Upper lobe of left lung (tissue), 4 donors: ENCODE data around the gene SDS.

ENCODE experiments used
- CTCF ChIP-seq, 6 experiments: fragments of 450-650 bp in 4 of 6; fragments of 200-600 bp in 2 of 6; sonication (generic) in 2 of 6; IDR thresholded peaks; one replicate each; pipeline ENCODE4 v1.5.1; 2016 to 2019; ENCODE audit warnings: antibody characterized with exemption in 6 of 6
- EP300 ChIP-seq, 4 donors: sonication (generic); formaldehyde crosslinking; IDR thresholded peaks; one replicate each; pipeline ENCODE4 v1.5.1; 2017; ENCODE audit warnings: antibody characterized with exemption in 4 of 4, control low read depth in 2 of 4
- POLR2A ChIP-seq, 4 donors: fragments of 450-650 bp; IDR thresholded peaks; one replicate each; pipeline ENCODE4 v1.5.1; 2016 to 2017; ENCODE audit warnings: antibody characterized with exemption in 4 of 4, mild to moderate bottlenecking in 2 of 4

GRCh38 chr12:113401066-113402000, 2.4 kb downstream of the SDS start:
- TF ChIP-seq CTCF (IDR thresholded peaks at IDR 0.05), result no peak
- no peak for TF ChIP-seq EP300 (IDR thresholded peaks at IDR 0.05)
- no peak for TF ChIP-seq POLR2A (IDR thresholded peaks at IDR 0.05)
